ENCODE results near the gene ARHGEF11.

ARHGEF11 gene

GRCh38 chr1:156970017-156970416, 75.5 kb downstream of the ARHGEF11 start:
- H3K27ac ChIP-seq, result no peak overlapping the region
- POLR2A ChIA-PET (ENCODE audit: low non-redundant PET), result no interaction called here
- TF ChIP-seq, protein P1, sequence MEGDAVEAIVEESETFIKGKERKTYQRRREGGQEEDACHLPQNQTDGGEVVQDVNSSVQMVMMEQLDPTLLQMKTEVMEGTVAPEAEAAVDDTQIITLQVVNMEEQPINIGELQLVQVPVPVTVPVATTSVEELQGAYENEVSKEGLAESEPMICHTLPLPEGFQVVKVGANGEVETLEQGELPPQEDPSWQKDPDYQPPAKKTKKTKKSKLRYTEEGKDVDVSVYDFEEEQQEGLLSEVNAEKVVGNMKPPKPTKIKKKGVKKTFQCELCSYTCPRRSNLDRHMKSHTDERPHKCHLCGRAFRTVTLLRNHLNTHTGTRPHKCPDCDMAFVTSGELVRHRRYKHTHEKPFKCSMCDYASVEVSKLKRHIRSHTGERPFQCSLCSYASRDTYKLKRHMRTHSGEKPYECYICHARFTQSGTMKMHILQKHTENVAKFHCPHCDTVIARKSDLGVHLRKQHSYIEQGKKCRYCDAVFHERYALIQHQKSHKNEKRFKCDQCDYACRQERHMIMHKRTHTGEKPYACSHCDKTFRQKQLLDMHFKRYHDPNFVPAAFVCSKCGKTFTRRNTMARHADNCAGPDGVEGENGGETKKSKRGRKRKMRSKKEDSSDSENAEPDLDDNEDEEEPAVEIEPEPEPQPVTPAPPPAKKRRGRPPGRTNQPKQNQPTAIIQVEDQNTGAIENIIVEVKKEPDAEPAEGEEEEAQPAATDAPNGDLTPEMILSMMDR (conservative IDR thresholded peaks at IDR 0.05; ENCODE audit: low read depth), result no peak
- no peak for DNase-seq (ENCODE audit: low spot score)
- CTCF ChIA-PET, result interaction anchor here (0.6 kb wide), 1 partner anchor 14 kb away, joined by 5 read pairs; no protein-coding TSS in a partner anchor

DNA sequence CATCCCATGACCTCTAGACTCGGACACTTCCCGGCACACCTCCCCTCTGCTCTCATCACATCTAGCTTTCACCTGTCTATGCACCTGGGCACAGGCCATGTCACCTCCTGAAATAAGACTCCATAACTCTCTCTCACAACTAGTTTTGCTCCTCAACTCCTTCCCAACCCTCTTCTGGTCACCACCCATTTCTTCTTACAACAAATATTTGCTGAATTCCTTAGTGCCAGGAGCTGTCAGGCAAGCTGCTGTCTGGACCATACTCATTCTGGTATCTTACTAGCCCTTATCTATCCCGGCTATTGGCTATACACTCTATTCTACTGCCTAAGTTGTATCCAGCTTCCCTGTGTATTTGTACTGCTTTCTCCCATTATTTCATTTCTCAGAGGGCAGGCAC, 76.0 kb downstream of the ARHGEF11 start:
- POLR2A ChIA-PET (ENCODE audit: low non-redundant PET), result no interaction called here
- DNase-seq (ENCODE audit: low spot score), result no peak
- H3K27ac ChIP-seq, result no peak overlapping the region
- TF ChIP-seq, protein P1 (conservative IDR thresholded peaks at IDR 0.05; ENCODE audit: low read depth), result no peak
- CTCF ChIA-PET, result interaction anchor here (0.6 kb wide), 1 partner anchor 14 kb away, joined by 5 read pairs; no protein-coding TSS in a partner anchor

DNA sequence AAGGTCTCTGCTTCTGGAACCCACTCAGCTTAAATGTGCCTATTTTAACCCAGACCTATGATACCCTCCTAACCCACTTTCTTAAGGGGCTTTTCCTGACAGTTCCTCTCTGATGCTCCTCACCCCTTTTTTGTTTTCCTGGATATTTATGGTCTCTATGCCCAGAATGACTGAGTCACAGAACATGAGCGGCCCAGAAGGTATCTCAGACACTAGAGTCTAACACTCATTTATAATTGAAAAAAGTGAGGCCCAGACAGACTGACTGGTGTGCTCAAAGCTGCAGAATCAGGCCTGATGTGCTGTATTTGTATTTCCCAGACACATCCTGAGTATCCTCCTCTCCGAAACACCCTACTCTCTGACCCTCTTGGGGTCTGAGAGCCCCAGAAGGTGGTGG, 81.1 kb downstream of the ARHGEF11 start:
- ChIA-PET POLR2A (ENCODE audit: low non-redundant PET) (no interaction called here), CTCF (no interaction called here)
- no peak overlapping the region for H3K27ac ChIP-seq
- TF ChIP-seq, protein P1 (conservative IDR thresholded peaks at IDR 0.05; ENCODE audit: low read depth), result no peak
- DNase-seq (ENCODE audit: low spot score), result no peak

DNA sequence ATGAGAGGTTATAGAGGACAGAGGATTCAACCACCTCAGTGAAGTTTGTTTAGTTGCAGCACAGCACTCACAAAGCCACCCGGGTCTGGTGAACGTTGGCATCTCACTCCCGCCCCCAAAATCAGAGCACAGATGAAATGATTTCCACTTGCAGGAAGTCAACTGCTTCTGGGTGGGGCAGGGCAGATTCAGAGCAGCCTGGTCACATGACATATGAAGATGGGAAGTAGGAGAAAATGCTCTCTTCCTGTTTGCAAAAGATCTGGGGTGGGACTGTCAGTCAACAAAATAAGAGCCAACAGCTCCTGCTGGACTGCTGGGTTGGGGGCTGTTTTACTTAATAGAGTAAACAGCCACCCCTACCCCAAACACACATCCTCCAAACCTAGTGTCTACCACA, 81.9 kb downstream of the ARHGEF11 start:
- ChIA-PET CTCF (interaction anchor here (0.6 kb wide), 1 partner anchor 190 kb away, joined by 3 read pairs; no protein-coding TSS in a partner anchor), POLR2A (ENCODE audit: low non-redundant PET) (no interaction called here)
- no peak for DNase-seq (ENCODE audit: low spot score)
- H3K27ac ChIP-seq, result no peak overlapping the region
- TF ChIP-seq, protein P1 (conservative IDR thresholded peaks at IDR 0.05; ENCODE audit: low read depth), result no peak

- TF ChIP-seq, protein P1 (conservative IDR thresholded peaks at IDR 0.05; ENCODE audit: low read depth), result no peak
- no peak overlapping the region for H3K27ac ChIP-seq
- ChIA-PET CTCF (no interaction called here), POLR2A (ENCODE audit: low non-redundant PET) (no interaction called here)
- peak; percentile 22 for DNase-seq (ENCODE audit: low spot score)
Observed at GRCh38 chr1:156961709-156962108, 83.8 kb downstream of the ARHGEF11 start.

DNA sequence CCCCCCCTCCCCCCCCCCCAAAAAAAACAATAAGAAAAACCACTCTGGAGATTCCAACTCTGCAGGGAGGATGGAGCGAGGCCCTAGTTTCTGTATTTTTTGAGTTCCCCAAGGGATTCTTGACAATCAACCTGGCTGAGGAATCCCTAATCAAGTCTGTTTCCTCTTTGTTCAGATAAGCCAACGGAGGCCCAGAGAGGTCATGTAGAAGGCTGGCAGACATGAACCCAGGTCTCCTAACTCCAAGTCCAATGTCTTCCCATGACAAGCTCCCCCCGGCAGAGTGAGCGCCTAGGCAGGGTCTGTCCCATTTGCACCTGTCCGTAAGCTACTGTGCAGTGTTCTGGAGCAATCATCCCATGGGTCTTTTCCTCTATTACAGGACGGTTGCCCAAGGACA, 85.6 kb downstream of the ARHGEF11 start:
- no peak for DNase-seq (ENCODE audit: low spot score)
- POLR2A ChIA-PET (ENCODE audit: low non-redundant PET), result no interaction called here
- CTCF ChIA-PET, result interaction anchor here (0.7 to 1.0 kb wide), 2 partner anchors 11 to 32 kb away, joined by 3 read pairs; no protein-coding TSS in a partner anchor
- no peak overlapping the region for H3K27ac ChIP-seq
- TF ChIP-seq, protein P1 (conservative IDR thresholded peaks at IDR 0.05; ENCODE audit: low read depth), result no peak
